Posterior vena cava (tissue), 2 donors: ENCODE results near the gene CBX4. TPM values are rescaled to one million over a fixed set of nuclear protein-coding genes. Genes with fewer than 3 reads are reported as not detected.

ENCODE experiments used
- DNase-seq: peaks from one replicate; pipeline ENCODE4 v3.0.0-alpha.2; 2020; ENCODE audit warnings: low spot score
- intact Hi-C, 2 donors: fragments of 100-400 bp; cut with DNase I; formaldehyde crosslinking; loops; one replicate each; pipeline versions ENCODE4 v1.14.1 to v1.14.2; 2022 to 2023
- total RNA-seq, 2 donors: library from RNA; stranded (reverse); fragmentation: NEBNext Ultra II Directional; extraction: Animal tissue kit (Norgen Biotek cat#: 25700); gene quantifications; one replicate each; pipeline ENCODE4 v1.2.1, GENCODE V29; 2021
- donor health status: DM: yes; HTN: yes; CAD: no.
- donor health status: DM: yes; HTN: yes; CAD: no.

CBX4 gene
- total RNA-seq, 2 donors from 2014 or later = 11.5 to 14.4 TPM

DNA sequence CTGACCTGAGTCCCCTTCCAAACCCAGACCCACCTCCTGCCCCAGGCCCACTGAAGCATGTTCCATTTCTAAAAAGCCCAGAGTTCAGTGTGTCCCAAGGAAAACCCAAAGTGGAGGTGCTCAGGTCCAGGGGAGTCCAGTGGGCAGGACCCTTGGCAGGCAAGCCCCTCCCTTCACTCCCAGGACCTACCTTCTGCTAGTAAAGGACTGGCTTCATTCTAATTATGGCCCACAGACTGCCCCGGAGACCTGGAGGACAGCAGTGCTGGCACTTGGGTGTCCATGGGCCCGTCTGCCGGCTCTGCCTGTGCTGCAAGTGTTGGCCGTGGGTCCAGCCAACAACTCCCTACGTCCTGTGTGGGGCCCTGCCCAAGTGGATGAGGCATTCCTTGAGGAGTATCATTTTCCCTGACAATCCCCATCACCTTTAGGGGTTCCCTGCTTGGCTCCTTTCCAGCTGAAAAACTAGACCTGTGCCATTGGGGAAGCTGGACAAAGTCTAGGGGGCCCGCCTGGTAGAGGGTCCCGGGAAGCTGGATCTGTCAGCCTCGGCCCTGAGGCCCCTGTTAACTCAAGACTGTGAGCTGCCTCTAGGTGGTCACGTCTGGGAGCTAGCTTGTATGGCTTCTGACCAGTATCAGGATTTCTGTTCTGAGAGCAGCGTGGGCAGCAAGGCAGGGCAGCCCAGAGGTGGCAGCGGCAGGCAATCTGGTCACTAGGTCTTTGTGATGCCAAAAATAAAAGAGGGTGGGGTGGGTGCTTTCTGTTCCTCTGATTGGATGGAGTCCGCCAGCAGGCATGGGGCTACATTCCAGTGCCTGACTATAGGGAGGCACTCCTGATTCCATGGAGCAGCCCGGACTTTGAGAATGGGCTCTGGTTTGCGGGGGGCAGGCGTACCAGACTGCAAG, 53.1 kb downstream of the CBX4 start:
- intact Hi-C loops = no loop called here
- no peak for DNase-seq

DNA sequence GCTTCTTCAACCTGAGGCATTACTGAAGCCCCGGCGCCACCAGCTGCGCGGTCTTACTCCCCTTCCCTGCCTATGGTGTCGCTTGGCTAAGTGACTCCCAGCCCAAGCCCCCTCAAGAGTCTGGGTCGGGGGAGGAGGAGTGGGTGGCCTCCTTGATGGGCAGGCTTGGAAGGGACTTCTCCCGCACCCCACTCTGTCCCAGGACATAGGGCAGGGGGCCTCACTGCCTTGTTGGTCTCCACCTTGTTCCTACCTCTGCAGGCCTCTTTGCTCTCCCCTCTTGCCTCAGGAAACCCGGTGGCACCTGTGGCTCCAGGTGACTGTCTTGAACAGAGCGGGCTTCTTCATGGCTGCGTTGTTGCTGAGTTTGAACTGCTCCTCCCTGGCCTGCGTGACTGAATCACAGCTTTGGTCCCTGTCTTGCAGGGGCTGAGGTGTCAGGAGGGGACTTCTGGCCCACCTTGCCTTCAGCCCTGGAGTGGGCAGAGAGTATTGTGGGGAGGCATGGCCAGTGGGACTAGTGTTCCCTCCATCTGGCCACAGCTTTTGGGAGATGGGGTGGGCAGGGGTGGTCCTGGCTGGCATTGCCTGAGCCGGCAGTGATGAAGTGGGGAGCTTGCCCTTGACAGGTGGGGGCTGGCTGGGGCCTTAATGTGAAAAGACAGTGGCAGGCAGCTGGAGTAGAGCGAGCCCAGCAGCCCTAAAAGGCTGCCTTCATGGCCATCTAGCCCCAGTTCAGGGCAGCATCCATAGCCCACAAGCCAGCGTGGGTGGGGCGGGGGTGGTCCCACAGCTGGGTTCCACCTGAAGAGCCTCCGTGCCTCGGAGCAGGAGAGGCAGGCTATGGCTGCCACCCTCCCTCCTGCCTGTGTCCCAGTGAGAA, 54.0 kb downstream of the CBX4 start:
- intact Hi-C loops = no loop called here
- DNase-seq = no peak

GRCh38 chr17:79784353-79785016, 54.8 kb downstream of the CBX4 start:
- DNase-seq = no peak
- intact Hi-C loops = no loop called here

GRCh38 chr17:79783891-79784290, 55.3 kb downstream of the CBX4 start:
- no peak for DNase-seq
- intact Hi-C loops = no loop called here

Other genes with a start within 250 kb of the CBX4 start
- gene RBFOX3, start 228.4 kb downstream of the CBX4 start, total RNA-seq = 10 to 100 TPM in 1 of 2 donors, 1 to 10 TPM in 1; 7.1 to 21.6 TPM
- not detected for gene ENPP7, start 108.5 kb downstream of the CBX4 start, total RNA-seq
- 1 to 10 TPM; 1.6 to 1.8 TPM for gene CBX2, start 61.3 kb downstream of the CBX4 start, total RNA-seq
- 1 to 10 TPM; 4.4 to 5.1 TPM for gene CBX8, start 42.4 kb downstream of the CBX4 start, total RNA-seq
- 10 to 100 TPM; 38.9 to 57.9 TPM for gene TBC1D16, start 196.4 kb upstream of the CBX4 start, total RNA-seq
- gene CCDC40, start 197.2 kb upstream of the CBX4 start, total RNA-seq = 10 to 100 TPM in 1 of 2 donors, 1 to 10 TPM in 1; 6.2 to 10.4 TPM